Stromal cell of bone marrow (primary cell): ENCODE measurements around the gene MUC5B.

Experiments used
- DNase-seq: peaks from one replicate; pipeline ENCODE4 v3.0.0-alpha.2; 2012; ENCODE audit warnings: low read depth

Gene MUC5B

GRCh38 chr11:1220941-1221721 lies 1.7 kb upstream of the MUC5B start:
- no peak for DNase-seq

GRCh38 chr11:1221848-1222311 lies 986 bp upstream of the MUC5B start:
- no peak for DNase-seq

- no peak for DNase-seq
Observed at GRCh38 chr11:1223346-1224110, 662 bp downstream of the MUC5B start.

DNA sequence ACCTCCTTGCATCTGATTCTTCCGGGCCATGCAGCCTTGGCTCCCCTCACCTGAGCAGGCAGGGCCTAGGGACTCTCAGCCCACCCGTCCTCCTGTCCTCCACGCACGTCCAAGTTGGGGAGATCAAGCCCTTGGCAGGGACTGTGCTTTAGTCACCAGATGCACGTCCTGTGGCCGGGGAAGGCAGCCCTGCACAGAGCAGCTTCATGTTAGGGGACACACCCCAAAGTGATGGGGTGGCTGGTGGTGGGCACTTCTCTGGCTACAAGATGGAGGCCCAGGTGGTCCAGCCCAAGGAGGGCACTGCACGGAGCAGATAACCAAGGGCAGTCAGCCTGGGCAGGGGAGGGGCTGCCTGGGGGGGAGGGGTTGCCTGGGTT lies 1.2 kb downstream of the MUC5B start:
- no peak for DNase-seq

DNA sequence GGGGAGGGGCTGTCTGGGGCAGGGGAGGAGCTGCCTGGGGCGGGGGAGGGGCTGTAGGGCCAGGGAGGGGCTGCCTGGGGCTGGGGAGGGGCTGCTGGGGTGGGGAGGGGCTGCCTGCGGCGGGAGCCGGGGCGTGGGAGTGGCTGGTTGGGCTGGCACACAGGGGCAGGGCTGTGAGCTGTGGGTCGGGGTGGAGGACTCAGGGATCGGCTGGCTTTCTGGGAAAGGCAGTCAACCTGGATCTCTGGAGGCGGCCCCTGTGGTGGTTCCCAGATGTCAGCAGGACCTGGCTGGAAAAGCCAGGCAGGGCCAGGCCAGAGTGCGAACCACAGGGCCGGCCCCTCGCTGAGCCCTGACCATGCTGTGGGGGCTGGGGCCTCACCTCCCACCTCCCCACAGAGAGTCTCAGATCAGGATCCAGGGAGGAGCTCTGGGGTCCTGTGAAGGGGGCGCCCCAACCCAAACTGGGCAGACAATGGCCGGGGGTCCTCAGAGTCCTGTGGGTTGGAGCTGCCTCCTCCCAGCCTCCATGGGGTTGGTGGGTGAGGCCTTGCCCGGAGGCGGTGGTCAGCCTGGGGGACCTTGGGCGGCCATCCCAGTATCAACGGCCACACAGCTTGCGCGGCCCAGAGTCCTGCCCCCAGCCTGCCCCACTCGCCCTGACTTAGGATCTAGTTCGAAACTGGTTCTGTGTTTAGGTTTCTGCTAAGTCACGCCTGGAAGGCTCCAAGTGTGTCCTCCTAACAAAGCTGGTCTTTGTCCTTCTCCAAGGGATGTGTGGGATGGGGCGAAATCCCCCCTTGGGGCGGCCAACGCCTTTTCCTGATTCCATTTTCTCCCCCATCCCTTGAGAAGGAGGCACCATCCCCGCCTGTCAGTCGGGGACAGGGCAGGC lies 1.9 kb downstream of the MUC5B start:
- no peak for DNase-seq

GRCh38 chr11:1225386-1226225 lies 2.7 kb downstream of the MUC5B start:
- DNase-seq = no peak

GRCh38 chr11:1226226-1226985 lies 3.5 kb downstream of the MUC5B start:
- no peak for DNase-seq

DNA sequence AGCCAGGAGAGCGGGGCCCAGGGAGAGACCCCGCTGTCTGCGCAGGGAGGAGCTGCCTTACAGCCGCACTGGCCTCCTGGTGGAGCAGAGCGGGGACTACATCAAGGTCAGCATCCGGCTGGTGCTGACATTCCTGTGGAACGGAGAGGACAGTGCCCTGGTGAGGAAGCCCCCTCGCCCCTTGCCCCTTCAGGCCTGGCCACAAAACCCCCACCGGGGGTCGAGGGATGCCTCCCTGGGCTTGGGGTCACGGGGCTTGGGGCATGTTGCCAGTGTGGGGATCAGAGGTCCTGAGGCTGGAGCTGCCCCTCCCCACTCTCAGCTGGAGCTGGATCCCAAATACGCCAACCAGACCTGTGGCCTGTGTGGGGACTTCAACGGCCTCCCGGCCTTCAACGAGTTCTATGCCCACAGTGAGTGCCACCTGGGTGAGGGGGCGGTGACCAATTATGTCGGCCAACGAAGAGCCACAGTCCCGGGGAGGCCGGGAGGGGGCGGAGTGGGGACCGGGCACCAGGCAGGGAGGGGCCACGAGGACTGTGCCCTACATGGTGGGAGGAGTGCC lies 4.2 kb downstream of the MUC5B start:
- no peak for DNase-seq

DNA sequence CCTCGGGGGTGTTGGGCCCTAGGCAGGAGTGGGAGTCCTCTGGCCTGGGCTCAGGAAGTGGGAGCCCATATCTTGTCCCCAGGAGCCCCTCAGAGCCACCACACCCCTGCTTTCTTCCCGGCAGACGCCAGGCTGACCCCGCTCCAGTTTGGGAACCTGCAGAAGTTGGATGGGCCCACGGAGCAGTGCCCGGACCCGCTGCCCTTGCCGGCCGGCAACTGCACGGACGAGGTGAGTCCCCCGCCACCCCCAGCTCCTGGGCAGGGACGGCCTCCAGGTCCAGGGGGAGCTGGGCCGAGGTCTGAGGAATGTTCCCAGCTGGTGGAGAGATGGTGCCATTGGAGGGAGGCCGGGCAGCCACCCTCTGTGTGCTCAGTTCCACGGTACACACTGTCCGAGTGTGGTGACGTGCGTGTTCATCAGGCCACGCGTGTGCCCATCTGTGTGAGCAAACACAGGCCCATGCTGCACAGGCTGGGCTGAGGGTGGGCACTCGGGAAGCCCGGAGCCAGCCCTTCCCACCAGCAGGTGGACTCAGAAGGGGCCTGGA lies 4.8 kb downstream of the MUC5B start:
- no peak for DNase-seq

GRCh38 chr11:1228101-1228821 lies 5.4 kb downstream of the MUC5B start:
- no peak for DNase-seq

- DNase-seq = no peak
Observed at GRCh38 chr11:1228921-1229451, 6.1 kb downstream of the MUC5B start.

DNA sequence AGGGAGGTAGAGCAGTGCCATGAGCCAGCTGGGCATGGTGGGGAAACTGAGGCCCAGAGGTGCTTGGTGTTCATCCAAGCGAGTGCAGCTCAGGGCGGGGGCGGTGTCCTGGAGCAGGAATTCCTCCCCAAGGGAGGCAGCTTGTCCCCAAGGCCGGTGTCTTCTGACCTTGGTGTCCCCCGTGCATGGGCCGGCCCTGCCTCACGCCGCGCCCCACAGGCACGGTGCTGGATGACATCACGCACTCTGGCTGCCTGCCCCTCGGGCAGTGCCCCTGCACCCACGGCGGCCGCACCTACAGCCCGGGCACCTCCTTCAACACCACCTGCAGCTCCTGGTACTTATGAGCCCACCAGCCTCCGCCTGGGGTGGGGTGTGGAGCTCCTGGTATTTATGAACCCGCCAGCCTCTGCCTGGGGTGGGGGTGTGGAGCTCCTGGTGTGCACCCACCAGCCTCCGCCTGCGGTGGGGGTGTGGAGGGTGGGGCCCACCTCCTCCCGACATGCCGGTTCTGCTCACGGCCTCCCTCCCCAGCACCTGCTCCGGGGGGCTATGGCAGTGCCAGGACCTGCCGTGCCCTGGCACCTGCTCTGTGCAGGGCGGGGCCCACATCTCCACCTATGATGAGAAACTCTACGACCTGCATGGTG lies 6.7 kb downstream of the MUC5B start:
- DNase-seq = no peak

DNA sequence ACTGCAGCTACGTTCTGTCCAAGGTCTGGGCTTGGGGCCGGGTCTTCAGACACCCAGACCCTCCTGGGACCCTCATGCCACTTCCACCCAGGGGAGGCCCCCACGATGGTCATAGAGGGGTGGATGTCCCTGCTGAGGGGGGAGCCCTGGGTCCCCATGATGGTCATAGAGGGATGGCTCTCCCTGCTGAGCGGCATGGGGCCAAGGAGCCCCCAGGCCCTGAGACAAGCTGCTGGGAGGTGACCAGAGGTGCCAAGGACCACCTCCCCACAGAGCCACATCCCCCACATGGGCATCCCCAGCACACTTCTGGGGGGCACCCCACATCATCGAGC lies 7.2 kb downstream of the MUC5B start:
- DNase-seq = no peak

GRCh38 chr11:1230456-1231395 lies 7.9 kb downstream of the MUC5B start:
- DNase-seq = no peak

GRCh38 chr11:1231396-1232020 lies 8.6 kb downstream of the MUC5B start:
- DNase-seq = no peak

GRCh38 chr11:1232021-1232882 lies 9.4 kb downstream of the MUC5B start:
- no peak for DNase-seq
